ENCODE measurements around the gene MMEL1.

- TF ChIP-seq CTCF (conservative IDR thresholded peaks at IDR 0.05 in 1 of 2, IDR thresholded peaks at IDR 0.05 in 1 of 2; ENCODE audit: low read depth in 1 of 2, low read length in 2 of 2) (no peak), EZH2 (IDR thresholded peaks at IDR 0.05; ENCODE audit: low read length, missing control alignments) (no peak)
Observed at GRCh38 chr1:2643414-2644077, 10.7 kb upstream of the MMEL1 start.

Data from fibroblast of lung (primary cell).